ENCODE results near the gene ZCCHC7.

ZCCHC7 gene

DNA sequence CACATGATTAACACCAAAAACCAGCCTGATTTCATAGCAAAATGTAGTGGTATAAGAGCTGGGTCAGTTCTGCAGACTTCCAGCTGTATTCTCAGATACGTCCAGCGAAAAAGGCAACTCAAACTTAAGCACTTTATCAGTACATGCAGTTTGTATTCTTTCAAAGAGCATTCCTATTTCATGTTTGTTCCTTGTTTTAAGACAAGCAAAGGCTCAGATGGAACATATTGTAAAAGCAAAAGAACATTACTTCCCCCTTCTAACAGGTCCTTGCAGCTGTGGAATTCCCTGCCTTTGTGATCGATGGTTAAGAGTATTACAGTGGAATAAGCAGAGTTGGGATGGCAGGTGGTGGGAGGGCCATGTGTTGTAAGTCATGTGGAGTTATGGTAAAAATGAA lies 215.8 kb downstream of the ZCCHC7 start:
- H3K36me3 ChIP-seq (ENCODE audit: control insufficient read depth in 1 of 2, insufficient read depth in 2 of 2, low read length in 2 of 2), result no peaks in the 10 kb centered on the region
- H3K79me1 ChIP-seq (ENCODE audit: low read length), result no peaks in the 10 kb centered on the region
- H2AK5ac ChIP-seq (ENCODE audit: low read length), result no peak overlapping the region
- H4K91ac ChIP-seq (ENCODE audit: low read depth, low read length), result no peak overlapping the region
- H3K14ac ChIP-seq (ENCODE audit: low read length), result no peak overlapping the region
- no peaks in the 10 kb centered on the region for H3K4me1 ChIP-seq (ENCODE audit: control insufficient read depth in 1 of 2, insufficient read depth in 2 of 2, low read length in 2 of 2)
- H3K18ac ChIP-seq (ENCODE audit: low read length), result no peak overlapping the region
- no peak overlapping the region for H3K4me2 ChIP-seq (ENCODE audit: low read length)
- no peaks in the 10 kb centered on the region for H3K79me2 ChIP-seq (ENCODE audit: control insufficient read depth, insufficient read depth, low read length, poor library complexity)
- H3K4me3 ChIP-seq (ENCODE audit: low read depth, low read length), result no peak overlapping the region
- no peak overlapping the region for H4K12ac ChIP-seq (ENCODE audit: low read depth, low read length)
- no peak overlapping the region for H4K8ac ChIP-seq (ENCODE audit: low read depth, low read length)
- no peak overlapping the region for H2BK12ac ChIP-seq (ENCODE audit: low read length)
- H2BK120ac ChIP-seq (ENCODE audit: insufficient read depth, low read length, poor library complexity), result no peak overlapping the region
- H2AFZ ChIP-seq (ENCODE audit: insufficient read depth, low read length, poor library complexity), result no peak overlapping the region
- H3K27me3 ChIP-seq (ENCODE audit: insufficient read depth, low read length), result no peaks in the 10 kb centered on the region
- H3K9ac ChIP-seq (ENCODE audit: low read length), result no peak overlapping the region
- H3K23ac ChIP-seq (ENCODE audit: low read length), result no peak overlapping the region
- no peak overlapping the region for H2BK5ac ChIP-seq (ENCODE audit: low read depth, low read length, poor library complexity)
- no peak overlapping the region for H3K27ac ChIP-seq (ENCODE audit: low read depth, low read length)
- no peak overlapping the region for H3K4ac ChIP-seq (ENCODE audit: low read depth, low read length)
- WGBS (ENCODE audit: extremely low coverage, insufficient coverage, insufficient read length), result no CpG with 5 or more reads among the region's 3 CpGs
- H3K9me3 ChIP-seq (ENCODE audit: insufficient read depth, low read depth, low read length), result no peaks in the 10 kb centered on the region
- DNase-seq, result no peak

GRCh38 chr9:37337301-37337890 lies 217.0 kb downstream of the ZCCHC7 start:
- Histone ChIP-seq H2AFZ (ENCODE audit: insufficient read depth, low read length, poor library complexity) (no peak overlapping the region), H3K36me3 (ENCODE audit: control insufficient read depth in 1 of 2, insufficient read depth in 2 of 2, low read length in 2 of 2) (no peaks in the 10 kb centered on the region), H2BK120ac (ENCODE audit: insufficient read depth, low read length, poor library complexity) (no peak overlapping the region), H2BK5ac (ENCODE audit: low read depth, low read length, poor library complexity) (no peak overlapping the region), H4K91ac (ENCODE audit: low read depth, low read length) (no peak overlapping the region), H4K8ac (ENCODE audit: low read depth, low read length) (no peak overlapping the region), H3K27ac (ENCODE audit: low read depth, low read length) (no peak overlapping the region), H3K4me3 (ENCODE audit: low read depth, low read length) (no peak overlapping the region), H3K9ac (ENCODE audit: low read length) (no peak overlapping the region), H3K9me3 (ENCODE audit: insufficient read depth, low read depth, low read length) (no peaks in the 10 kb centered on the region), H2BK12ac (ENCODE audit: low read length) (no peak overlapping the region), H3K27me3 (ENCODE audit: insufficient read depth, low read length) (no peaks in the 10 kb centered on the region), H3K4me1 (ENCODE audit: control insufficient read depth in 1 of 2, insufficient read depth in 2 of 2, low read length in 2 of 2) (no peaks in the 10 kb centered on the region), H3K79me2 (ENCODE audit: control insufficient read depth, insufficient read depth, low read length, poor library complexity) (no peaks in the 10 kb centered on the region), H2AK5ac (ENCODE audit: low read length) (no peak overlapping the region), H4K12ac (ENCODE audit: low read depth, low read length) (no peak overlapping the region), H3K4me2 (ENCODE audit: low read length) (no peak overlapping the region), H3K18ac (ENCODE audit: low read length) (no peak overlapping the region), H3K79me1 (ENCODE audit: low read length) (no peaks in the 10 kb centered on the region), H3K4ac (ENCODE audit: low read depth, low read length) (no peak overlapping the region), H3K23ac (ENCODE audit: low read length) (no peak overlapping the region), H3K14ac (ENCODE audit: low read length) (no peak overlapping the region)
- no CpG with 5 or more reads among the region's 7 CpGs for WGBS (ENCODE audit: extremely low coverage, insufficient coverage, insufficient read length)
- DNase-seq, result no peak

GRCh38 chr9:37338218-37338617 lies 217.8 kb downstream of the ZCCHC7 start:
- H3K14ac ChIP-seq (ENCODE audit: low read length), result no peak overlapping the region
- no peaks in the 10 kb centered on the region for H3K36me3 ChIP-seq (ENCODE audit: control insufficient read depth in 1 of 2, insufficient read depth in 2 of 2, low read length in 2 of 2)
- no peaks in the 10 kb centered on the region for H3K4me1 ChIP-seq (ENCODE audit: control insufficient read depth in 1 of 2, insufficient read depth in 2 of 2, low read length in 2 of 2)
- H3K27ac ChIP-seq (ENCODE audit: low read depth, low read length), result no peak overlapping the region
- H3K27me3 ChIP-seq (ENCODE audit: insufficient read depth, low read length), result no peaks in the 10 kb centered on the region
- H3K4me2 ChIP-seq (ENCODE audit: low read length), result no peak overlapping the region
- H2AK5ac ChIP-seq (ENCODE audit: low read length), result no peak overlapping the region
- no CpG with 5 or more reads among the region's 4 CpGs for WGBS (ENCODE audit: extremely low coverage, insufficient coverage, insufficient read length)
- H3K79me2 ChIP-seq (ENCODE audit: control insufficient read depth, insufficient read depth, low read length, poor library complexity), result no peaks in the 10 kb centered on the region
- DNase-seq, result no peak
- no peak overlapping the region for H4K91ac ChIP-seq (ENCODE audit: low read depth, low read length)
- H2BK5ac ChIP-seq (ENCODE audit: low read depth, low read length, poor library complexity), result no peak overlapping the region
- no peak overlapping the region for H2BK120ac ChIP-seq (ENCODE audit: insufficient read depth, low read length, poor library complexity)
- no peak overlapping the region for H2AFZ ChIP-seq (ENCODE audit: insufficient read depth, low read length, poor library complexity)
- H4K12ac ChIP-seq (ENCODE audit: low read depth, low read length), result no peak overlapping the region
- H3K9me3 ChIP-seq (ENCODE audit: insufficient read depth, low read depth, low read length), result no peaks in the 10 kb centered on the region
- H3K4ac ChIP-seq (ENCODE audit: low read depth, low read length), result no peak overlapping the region
- H3K9ac ChIP-seq (ENCODE audit: low read length), result no peak overlapping the region
- H3K79me1 ChIP-seq (ENCODE audit: low read length), result no peaks in the 10 kb centered on the region
- no peak overlapping the region for H3K4me3 ChIP-seq (ENCODE audit: low read depth, low read length)
- no peak overlapping the region for H3K18ac ChIP-seq (ENCODE audit: low read length)
- H3K23ac ChIP-seq (ENCODE audit: low read length), result no peak overlapping the region
- no peak overlapping the region for H4K8ac ChIP-seq (ENCODE audit: low read depth, low read length)
- H2BK12ac ChIP-seq (ENCODE audit: low read length), result no peak overlapping the region

DNA sequence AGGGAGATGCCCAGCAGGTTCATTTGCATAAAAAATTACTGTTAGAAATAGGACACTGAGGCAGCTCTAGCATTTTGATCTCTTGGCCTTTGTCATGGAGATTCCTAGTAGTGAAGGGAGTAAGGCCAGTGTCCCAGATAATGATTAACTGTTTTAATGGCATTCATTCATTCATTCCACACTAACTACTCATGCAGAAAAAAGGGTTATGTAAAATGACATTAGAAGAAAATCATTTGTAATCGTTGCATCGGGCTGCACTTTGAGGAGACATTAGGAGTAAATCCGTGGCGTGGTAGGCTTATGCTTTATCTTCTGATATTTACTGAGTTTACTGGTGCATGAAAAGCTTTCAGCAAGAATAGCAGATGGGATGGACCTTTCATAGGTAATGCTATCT lies 219.5 kb downstream of the ZCCHC7 start:
- H3K14ac ChIP-seq (ENCODE audit: low read length), result no peak overlapping the region
- H3K4me3 ChIP-seq (ENCODE audit: low read depth, low read length), result no peak overlapping the region
- H3K18ac ChIP-seq (ENCODE audit: low read length), result no peak overlapping the region
- no peak overlapping the region for H2BK5ac ChIP-seq (ENCODE audit: low read depth, low read length, poor library complexity)
- H3K27ac ChIP-seq (ENCODE audit: low read depth, low read length), result no peak overlapping the region
- H4K91ac ChIP-seq (ENCODE audit: low read depth, low read length), result no peak overlapping the region
- no peak overlapping the region for H2AFZ ChIP-seq (ENCODE audit: insufficient read depth, low read length, poor library complexity)
- H4K8ac ChIP-seq (ENCODE audit: low read depth, low read length), result no peak overlapping the region
- no peak overlapping the region for H3K4me2 ChIP-seq (ENCODE audit: low read length)
- H2BK12ac ChIP-seq (ENCODE audit: low read length), result no peak overlapping the region
- no peak overlapping the region for H2BK120ac ChIP-seq (ENCODE audit: insufficient read depth, low read length, poor library complexity)
- H3K27me3 ChIP-seq (ENCODE audit: insufficient read depth, low read length), result no peaks in the 10 kb centered on the region
- no peaks in the 10 kb centered on the region for H3K79me1 ChIP-seq (ENCODE audit: low read length)
- no peak overlapping the region for H3K23ac ChIP-seq (ENCODE audit: low read length)
- H2AK5ac ChIP-seq (ENCODE audit: low read length), result no peak overlapping the region
- H3K9ac ChIP-seq (ENCODE audit: low read length), result no peak overlapping the region
- DNase-seq, result no peak
- no peaks in the 10 kb centered on the region for H3K79me2 ChIP-seq (ENCODE audit: control insufficient read depth, insufficient read depth, low read length, poor library complexity)
- WGBS (ENCODE audit: extremely low coverage, insufficient coverage, insufficient read length), result no CpG with 5 or more reads among the region's 4 CpGs
- no peaks in the 10 kb centered on the region for H3K36me3 ChIP-seq (ENCODE audit: control insufficient read depth in 1 of 2, insufficient read depth in 2 of 2, low read length in 2 of 2)
- H3K4ac ChIP-seq (ENCODE audit: low read depth, low read length), result no peak overlapping the region
- H3K4me1 ChIP-seq (ENCODE audit: control insufficient read depth in 1 of 2, insufficient read depth in 2 of 2, low read length in 2 of 2), result no peaks in the 10 kb centered on the region
- H3K9me3 ChIP-seq (ENCODE audit: insufficient read depth, low read depth, low read length), result no peaks in the 10 kb centered on the region
- no peak overlapping the region for H4K12ac ChIP-seq (ENCODE audit: low read depth, low read length)

Measured in trophoblast cell (in vitro differentiated cells and primary cell).